WTC11 (cell line): ENCODE results near the gene GRAMD1C.

Experiments used
- AR ChIP-seq: fragments of 250-450 bp; sonication (Bioruptor Pico); IDR thresholded peaks from 2 replicates; pipeline ENCODE4 v1.9.0; 2021; ENCODE audit warnings: mild to moderate bottlenecking
- CREM ChIP-seq: sonication (generic); formaldehyde crosslinking; IDR thresholded peaks from 2 replicates; pipeline ENCODE4 v1.8.1; 2022; ENCODE audit warnings: mild to moderate bottlenecking, missing genetic modification reagents, moderate library complexity
- CTCF ChIP-seq: fragments of 200-600 bp; IDR thresholded peaks from 2 replicates; pipeline ENCODE4 v1.8.0; 2022; ENCODE audit warnings: antibody characterized with exemption
- FOXJ3 ChIP-seq: sonication (generic); formaldehyde crosslinking; IDR thresholded peaks from 2 replicates; pipeline ENCODE4 v1.9.0; 2021; ENCODE audit warnings: missing genetic modification reagents, mild to moderate bottlenecking, borderline replicate concordance
- GABPB1 ChIP-seq: sonication (generic); formaldehyde crosslinking; IDR thresholded peaks from 2 replicates; pipeline ENCODE4 v1.8.1; 2023; ENCODE audit warnings: mild to moderate bottlenecking, missing genetic modification reagents
- IRF2 ChIP-seq: sonication (generic); formaldehyde crosslinking; IDR thresholded peaks from 2 replicates; pipeline ENCODE4 v1.8.0; 2022; ENCODE audit warnings: low read depth, missing genetic modification reagents, borderline replicate concordance
- JUN ChIP-seq: sonication (generic); formaldehyde crosslinking; IDR thresholded peaks from 2 replicates; pipeline ENCODE4 v1.8.0; 2023; ENCODE audit warnings: mild to moderate bottlenecking, missing genetic modification reagents
- SP1 ChIP-seq: sonication (generic); formaldehyde crosslinking; conservative IDR thresholded peaks from 2 replicates; pipeline ENCODE4 v1.8.1; 2022; ENCODE audit warnings: missing genetic modification reagents
- TCF7 ChIP-seq: sonication (generic); formaldehyde crosslinking; IDR thresholded peaks from 2 replicates; pipeline ENCODE4 v1.8.0; 2022; ENCODE audit warnings: mild to moderate bottlenecking, low read depth, missing genetic modification reagents, moderate library complexity
- TEAD1 ChIP-seq: sonication (generic); formaldehyde crosslinking; IDR thresholded peaks from 2 replicates; pipeline ENCODE4 v1.8.0; 2022; ENCODE audit warnings: mild to moderate bottlenecking, missing genetic modification reagents
- TF ChIP-seq, protein P1 (sequence below): fragments of 250-450 bp; sonication (Bioruptor Pico); conservative IDR thresholded peaks from 2 replicates; pipeline ENCODE4 v1.9.0; 2021; ENCODE audit warnings: mild to moderate bottlenecking
- TF ChIP-seq, protein P2 (sequence below): sonication (generic); formaldehyde crosslinking; IDR thresholded peaks from 2 replicates; pipeline ENCODE4 v1.8.1; 2023; ENCODE audit warnings: mild to moderate bottlenecking, missing genetic modification reagents, moderate library complexity
- TF ChIP-seq, protein P3 (sequence below): sonication (generic); formaldehyde crosslinking; IDR thresholded peaks from 2 replicates; pipeline ENCODE4 v1.8.0; 2022; ENCODE audit warnings: mild to moderate bottlenecking, missing genetic modification reagents

DNA sequence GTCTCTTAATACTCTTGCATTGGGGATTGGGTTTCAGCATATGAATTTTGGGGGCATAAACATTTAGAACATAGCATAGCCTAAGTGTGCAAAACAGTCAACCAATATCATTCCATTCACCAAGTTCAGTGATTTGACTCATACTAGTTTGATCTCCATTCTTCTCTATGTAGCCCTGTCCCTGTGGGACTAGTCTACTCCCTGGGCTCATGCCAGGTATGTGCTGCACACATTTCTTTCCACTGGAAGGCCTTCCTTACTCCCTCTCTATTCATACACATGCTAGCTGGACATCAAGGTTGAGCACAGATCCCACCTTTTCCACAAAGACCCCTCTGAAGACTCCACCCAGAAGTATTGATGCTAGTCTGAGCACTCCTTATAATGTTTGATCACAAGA is 114.3 kb downstream of the GRAMD1C start:
- TF ChIP-seq CREM (CRISPR knock-in tag) (no peak), CTCF (no peak), IRF2 (no peak), GABPB1 (CRISPR knock-in tag) (no peak), FOXJ3 (CRISPR knock-in tag) (no peak), JUN (no peak), TEAD1 (CRISPR knock-in tag) (no peak), SP1 (CRISPR knock-in tag) (no peak), TCF7 (CRISPR knock-in tag) (no peak), AR (no peak)
- TF ChIP-seq, protein P1, sequence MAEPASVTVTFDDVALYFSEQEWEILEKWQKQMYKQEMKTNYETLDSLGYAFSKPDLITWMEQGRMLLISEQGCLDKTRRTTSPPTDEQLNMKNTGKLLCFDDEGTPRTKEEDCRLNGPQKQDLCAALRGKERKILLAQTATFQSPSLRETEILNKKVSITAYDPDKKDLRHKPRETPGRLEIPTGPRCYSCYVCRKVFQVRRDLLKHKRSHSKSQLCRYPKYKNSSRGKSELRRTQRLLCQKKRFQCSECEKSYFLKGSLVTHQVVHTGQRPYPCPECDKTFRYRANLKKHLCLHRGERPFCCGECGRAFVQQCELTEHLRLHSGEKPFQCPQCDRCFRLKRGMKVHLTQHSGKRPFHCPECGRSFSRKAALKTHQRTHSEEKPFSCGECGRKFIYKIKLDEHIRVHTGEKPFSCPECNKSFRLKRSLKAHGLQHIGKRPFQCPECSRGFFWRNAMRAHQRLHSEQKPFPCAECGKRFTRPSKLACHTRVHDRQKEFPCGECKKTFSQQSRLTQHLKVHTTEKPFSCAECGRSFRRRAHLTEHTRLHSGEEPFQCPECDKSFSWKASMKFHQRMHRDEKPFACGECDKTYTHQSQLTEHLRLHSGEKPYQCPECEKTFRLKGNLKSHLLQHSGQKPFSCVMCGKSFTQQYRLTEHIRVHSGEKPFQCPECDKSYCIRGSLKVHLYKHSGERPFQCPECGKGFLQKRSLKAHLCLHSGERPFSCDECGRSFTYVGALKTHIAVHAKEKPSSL (CRISPR knock-in tag) = no peak
- TF ChIP-seq, protein P2, sequence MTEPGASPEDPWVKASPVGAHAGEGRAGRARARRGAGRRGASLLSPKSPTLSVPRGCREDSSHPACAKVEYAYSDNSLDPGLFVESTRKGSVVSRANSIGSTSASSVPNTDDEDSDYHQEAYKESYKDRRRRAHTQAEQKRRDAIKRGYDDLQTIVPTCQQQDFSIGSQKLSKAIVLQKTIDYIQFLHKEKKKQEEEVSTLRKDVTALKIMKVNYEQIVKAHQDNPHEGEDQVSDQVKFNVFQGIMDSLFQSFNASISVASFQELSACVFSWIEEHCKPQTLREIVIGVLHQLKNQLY (CRISPR knock-in tag) = no peak
- TF ChIP-seq, protein P3, sequence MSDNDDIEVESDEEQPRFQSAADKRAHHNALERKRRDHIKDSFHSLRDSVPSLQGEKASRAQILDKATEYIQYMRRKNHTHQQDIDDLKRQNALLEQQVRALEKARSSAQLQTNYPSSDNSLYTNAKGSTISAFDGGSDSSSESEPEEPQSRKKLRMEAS (CRISPR knock-in tag) = no peak
